PFSK-1 (cell line): ENCODE results near the gene F3.

Source experiments
- FOXP2 ChIP-seq: optimal IDR thresholded peaks from 2 replicates; pipeline ENCODE3; 2011; ENCODE audit warnings: borderline replicate concordance, control low read depth, inconsistent platforms; ENCODE audit not compliant: insufficient read depth; ENCODE audit errors: extremely low read length, extremely low read depth
- POLR2AphosphoS5 ChIP-seq: IDR thresholded peaks from 2 replicates; pipeline ENCODE4 v1.6.1; 2012; ENCODE audit warnings: low read depth, mild to moderate bottlenecking, control low read depth, low read length, moderate library complexity
- SIN3A ChIP-seq: IDR thresholded peaks from 2 replicates; pipeline ENCODE4 v1.6.1; 2012; ENCODE audit warnings: mild to moderate bottlenecking, low read length, moderate library complexity, borderline replicate concordance; ENCODE audit not compliant: insufficient read depth
- TAF1 ChIP-seq: IDR thresholded peaks from 2 replicates; pipeline ENCODE4 v1.6.1; 2012; ENCODE audit warnings: low read length, control low read depth, borderline replicate concordance; ENCODE audit not compliant: insufficient read depth
- TF ChIP-seq, protein P1 (sequence below), 2 experiments: IDR thresholded peaks; 2 replicates each; pipeline versions ENCODE4 v1.6.1 to v1.8.0; 2011 to 2012; ENCODE audit warnings: low read depth in 2 of 2, low read length in 2 of 2, control low read depth in 1 of 2, inconsistent platforms in 1 of 2, mild to moderate bottlenecking in 1 of 2, moderate library complexity in 1 of 2; ENCODE audit not compliant: insufficient read depth in 1 of 2

Gene F3

DNA sequence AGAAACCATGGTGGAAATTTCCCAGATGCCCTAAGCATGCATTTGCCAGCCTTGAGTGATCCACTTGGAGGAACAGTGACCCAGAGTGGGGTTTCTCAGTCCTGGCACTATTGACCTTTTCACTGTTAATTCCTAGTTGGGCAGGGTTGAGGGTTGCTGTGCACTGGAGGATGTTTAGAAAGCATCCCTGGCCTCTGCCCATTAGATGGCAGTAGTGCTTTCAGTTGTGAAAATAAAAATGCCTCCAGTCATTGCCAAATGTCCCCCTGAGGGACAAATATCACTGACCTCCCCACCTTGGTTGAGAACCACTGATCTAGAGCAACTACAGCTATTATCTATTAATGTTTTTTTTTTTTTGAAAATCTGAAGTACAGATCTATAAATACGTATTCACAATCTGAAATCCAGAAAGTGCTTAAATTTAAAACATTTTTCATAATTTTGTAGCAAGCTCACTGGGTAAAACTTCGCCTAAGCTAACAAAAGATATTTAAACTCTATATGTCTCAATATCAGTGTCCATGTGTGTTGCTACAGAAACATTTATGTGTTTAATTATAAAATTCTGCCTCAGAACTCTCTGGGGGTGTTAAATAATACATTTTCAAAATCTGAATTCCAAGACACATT lies 27.3 kb downstream of the F3 start:
- no peak for TF ChIP-seq POLR2AphosphoS5
- TF ChIP-seq FOXP2: no peak
- TF ChIP-seq TAF1: no peak

DNA sequence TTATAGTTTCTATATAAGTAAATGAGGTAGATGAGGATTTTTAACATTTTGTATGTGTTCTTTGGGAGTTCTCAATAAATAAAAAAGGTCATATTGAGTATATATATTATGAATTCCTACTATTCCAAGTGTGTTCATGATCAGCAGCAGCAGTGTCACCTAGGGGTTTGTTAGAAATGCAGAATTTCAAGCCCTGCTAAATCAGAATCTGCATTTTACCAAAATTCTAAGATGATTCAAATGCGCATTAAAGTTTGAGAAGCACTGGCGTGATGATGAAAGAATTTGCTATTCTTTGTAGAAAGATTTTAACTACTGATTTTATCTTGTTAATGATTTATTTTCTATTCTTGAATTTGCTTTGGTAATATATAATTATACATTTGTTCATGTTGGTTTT lies 28.7 kb downstream of the F3 start:
- TF ChIP-seq FOXP2 (no peak), SIN3A (no peak), POLR2AphosphoS5 (no peak), TAF1 (no peak)
- TF ChIP-seq, protein P1, sequence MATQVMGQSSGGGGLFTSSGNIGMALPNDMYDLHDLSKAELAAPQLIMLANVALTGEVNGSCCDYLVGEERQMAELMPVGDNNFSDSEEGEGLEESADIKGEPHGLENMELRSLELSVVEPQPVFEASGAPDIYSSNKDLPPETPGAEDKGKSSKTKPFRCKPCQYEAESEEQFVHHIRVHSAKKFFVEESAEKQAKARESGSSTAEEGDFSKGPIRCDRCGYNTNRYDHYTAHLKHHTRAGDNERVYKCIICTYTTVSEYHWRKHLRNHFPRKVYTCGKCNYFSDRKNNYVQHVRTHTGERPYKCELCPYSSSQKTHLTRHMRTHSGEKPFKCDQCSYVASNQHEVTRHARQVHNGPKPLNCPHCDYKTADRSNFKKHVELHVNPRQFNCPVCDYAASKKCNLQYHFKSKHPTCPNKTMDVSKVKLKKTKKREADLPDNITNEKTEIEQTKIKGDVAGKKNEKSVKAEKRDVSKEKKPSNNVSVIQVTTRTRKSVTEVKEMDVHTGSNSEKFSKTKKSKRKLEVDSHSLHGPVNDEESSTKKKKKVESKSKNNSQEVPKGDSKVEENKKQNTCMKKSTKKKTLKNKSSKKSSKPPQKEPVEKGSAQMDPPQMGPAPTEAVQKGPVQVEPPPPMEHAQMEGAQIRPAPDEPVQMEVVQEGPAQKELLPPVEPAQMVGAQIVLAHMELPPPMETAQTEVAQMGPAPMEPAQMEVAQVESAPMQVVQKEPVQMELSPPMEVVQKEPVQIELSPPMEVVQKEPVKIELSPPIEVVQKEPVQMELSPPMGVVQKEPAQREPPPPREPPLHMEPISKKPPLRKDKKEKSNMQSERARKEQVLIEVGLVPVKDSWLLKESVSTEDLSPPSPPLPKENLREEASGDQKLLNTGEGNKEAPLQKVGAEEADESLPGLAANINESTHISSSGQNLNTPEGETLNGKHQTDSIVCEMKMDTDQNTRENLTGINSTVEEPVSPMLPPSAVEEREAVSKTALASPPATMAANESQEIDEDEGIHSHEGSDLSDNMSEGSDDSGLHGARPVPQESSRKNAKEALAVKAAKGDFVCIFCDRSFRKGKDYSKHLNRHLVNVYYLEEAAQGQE (IDR thresholded peaks at IDR 0.05; ENCODE audit: insufficient read depth in 1 of 2, low read depth in 2 of 2, low read length in 2 of 2): no peak

DNA sequence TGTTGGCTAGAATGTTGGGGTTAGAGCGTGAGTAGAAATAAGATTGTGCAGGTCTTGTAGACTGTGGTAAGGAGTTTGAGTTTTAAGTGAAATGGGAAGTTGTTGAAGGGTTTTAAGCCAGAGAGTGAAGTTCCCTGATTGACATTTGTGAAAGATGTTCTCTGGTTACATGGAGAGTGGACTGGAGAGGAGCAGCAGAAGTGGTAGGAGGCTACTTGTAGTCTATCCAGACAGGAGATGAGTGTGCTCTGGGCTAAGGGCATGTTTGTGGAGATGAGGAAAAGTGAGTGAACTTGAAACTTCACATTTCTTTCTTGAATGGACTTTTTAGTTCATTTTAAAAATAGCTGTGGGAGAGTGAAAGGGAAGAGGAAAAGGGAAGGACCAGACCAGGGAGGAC lies 37.0 kb downstream of the F3 start:
- TF ChIP-seq, protein P1 (IDR thresholded peaks at IDR 0.05; ENCODE audit: insufficient read depth in 1 of 2, low read depth in 2 of 2, low read length in 2 of 2): no peak
- TF ChIP-seq SIN3A: no peak
- no peak for TF ChIP-seq TAF1
- TF ChIP-seq FOXP2: no peak
- TF ChIP-seq POLR2AphosphoS5: no peak

DNA sequence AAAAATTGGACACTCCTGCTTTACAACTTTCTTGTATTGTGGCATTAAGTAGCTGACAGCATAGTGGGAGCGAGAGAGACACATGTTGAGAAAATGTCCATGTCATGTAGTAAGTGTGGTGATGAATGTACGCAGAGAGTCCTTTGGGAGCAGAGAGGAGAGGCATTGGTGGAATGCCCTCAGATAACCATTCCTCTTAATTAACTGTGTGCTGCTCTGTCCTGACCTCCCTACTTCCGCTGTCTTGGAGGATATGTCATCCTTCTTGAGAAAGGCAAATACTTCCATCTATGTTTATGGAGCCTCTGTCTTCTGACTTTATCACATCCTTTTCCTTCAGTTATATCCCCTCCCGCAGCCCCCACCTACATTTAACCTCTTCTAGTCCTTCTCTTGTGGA lies 38.4 kb downstream of the F3 start:
- TF ChIP-seq SIN3A (no peak), TAF1 (no peak), POLR2AphosphoS5 (no peak), FOXP2 (no peak)
- TF ChIP-seq, protein P1 (IDR thresholded peaks at IDR 0.05; ENCODE audit: insufficient read depth in 1 of 2, low read depth in 2 of 2, low read length in 2 of 2): no peak

DNA sequence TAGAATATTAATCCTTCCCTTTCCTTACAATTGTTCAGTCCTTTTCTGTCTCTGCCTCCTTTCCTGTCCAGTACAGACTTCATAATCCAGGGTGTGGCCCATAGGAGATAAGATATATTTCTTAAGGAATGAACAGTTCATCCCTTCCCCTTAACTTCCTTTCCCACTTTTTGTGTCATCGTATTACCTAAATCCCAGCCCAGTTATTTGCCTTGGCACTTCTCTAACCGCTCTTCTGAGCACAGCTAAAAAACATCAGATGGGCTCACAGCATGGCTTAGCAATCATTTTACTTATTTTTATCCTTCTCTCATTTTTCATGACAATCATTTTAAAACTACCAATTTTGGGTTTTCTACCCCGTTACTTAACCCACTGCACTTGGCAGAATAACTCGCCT lies 39.6 kb downstream of the F3 start:
- TF ChIP-seq TAF1 (no peak), SIN3A (no peak), FOXP2 (no peak), POLR2AphosphoS5 (no peak)
- TF ChIP-seq, protein P1 (IDR thresholded peaks at IDR 0.05; ENCODE audit: insufficient read depth in 1 of 2, low read depth in 2 of 2, low read length in 2 of 2): no peak
